ENCODE data around the gene C13orf46. TPM values are rescaled to one million over a fixed set of nuclear protein-coding genes. Genes with fewer than 3 reads are reported as not detected.

C13orf46 gene
- total and polyA plus RNA-seq, 2 of the 8 experiments (the other 6 are each of a cell fraction or from before 2014, with no cell fraction given): 0.23 to 0.28 TPM

DNA sequence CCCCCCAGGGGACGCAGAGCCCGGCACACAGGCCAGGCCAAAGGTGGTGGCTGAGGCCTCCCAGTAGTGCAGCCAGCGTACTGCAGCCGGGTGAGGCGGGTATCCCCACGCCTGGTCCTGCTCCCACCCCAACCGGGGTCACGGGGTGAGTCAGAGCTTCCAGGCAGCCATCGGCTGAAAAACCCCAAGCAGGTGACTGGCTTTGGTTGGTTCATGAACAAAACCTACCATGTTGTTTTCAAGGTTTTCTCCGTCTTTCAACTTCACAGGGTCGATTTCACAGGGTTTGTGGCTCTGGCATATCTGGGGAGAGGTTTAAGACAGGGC, 42.1 kb upstream of the C13orf46 start (continued):
- TF ChIP-seq, protein P1, sequence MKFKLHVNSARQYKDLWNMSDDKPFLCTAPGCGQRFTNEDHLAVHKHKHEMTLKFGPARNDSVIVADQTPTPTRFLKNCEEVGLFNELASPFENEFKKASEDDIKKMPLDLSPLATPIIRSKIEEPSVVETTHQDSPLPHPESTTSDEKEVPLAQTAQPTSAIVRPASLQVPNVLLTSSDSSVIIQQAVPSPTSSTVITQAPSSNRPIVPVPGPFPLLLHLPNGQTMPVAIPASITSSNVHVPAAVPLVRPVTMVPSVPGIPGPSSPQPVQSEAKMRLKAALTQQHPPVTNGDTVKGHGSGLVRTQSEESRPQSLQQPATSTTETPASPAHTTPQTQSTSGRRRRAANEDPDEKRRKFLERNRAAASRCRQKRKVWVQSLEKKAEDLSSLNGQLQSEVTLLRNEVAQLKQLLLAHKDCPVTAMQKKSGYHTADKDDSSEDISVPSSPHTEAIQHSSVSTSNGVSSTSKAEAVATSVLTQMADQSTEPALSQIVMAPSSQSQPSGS (IDR thresholded peaks at IDR 0.05; ENCODE audit: low read length): no peak
- TF ChIP-seq TEAD4 (IDR thresholded peaks at IDR 0.05; ENCODE audit: low read depth, low read length): no peak

Measured in H1 (cell line).